ENCODE results near the gene SLC46A1.
A peak's percentile ranks its signal among the peaks of the same experiment; 100 is the strongest.

Gene SLC46A1

DNA sequence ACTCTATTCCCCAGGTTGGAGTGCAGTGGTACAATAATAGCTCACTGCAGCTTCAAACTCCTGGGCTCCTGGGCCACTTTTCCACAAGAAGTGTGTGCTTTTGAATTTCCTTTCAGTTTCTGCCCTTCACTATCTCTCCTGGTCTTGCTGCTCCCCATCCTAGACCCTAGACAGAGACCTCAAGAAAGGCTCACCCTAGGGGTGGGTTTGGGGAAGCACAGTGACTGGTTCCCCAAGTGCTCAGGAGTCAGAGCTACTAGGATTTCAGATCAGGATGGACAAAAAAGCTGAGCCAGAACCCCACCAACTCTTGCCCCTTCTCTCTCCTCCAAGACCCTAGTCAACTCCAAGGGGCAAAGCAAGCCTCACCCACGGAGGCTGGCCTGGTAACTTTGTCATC lies 39.4 kb downstream of the SLC46A1 start:
- no peaks in the 10 kb centered on the region for H3K27me3 ChIP-seq (ENCODE audit: insufficient read depth, low read depth)
- TF ChIP-seq CTCF (conservative IDR thresholded peaks at IDR 0.05; ENCODE audit: low read depth, low read length), result peak; percentile 43; the same call in 1 of the 2 replicates
- no peaks in the 10 kb centered on the region for H3K36me3 ChIP-seq (ENCODE audit: insufficient read depth)
- H3K4me3 ChIP-seq (IDR thresholded peaks at IDR 0.05; ENCODE audit: insufficient read depth, low read depth, low read length), result no peak overlapping the region
- H3K4me2 ChIP-seq, result no peak overlapping the region
- no peaks in the 10 kb centered on the region for H4K20me1 ChIP-seq (ENCODE audit: insufficient read depth)
- no peak overlapping the region for H2AFZ ChIP-seq (ENCODE audit: low read depth)
- H3K79me2 ChIP-seq (ENCODE audit: insufficient read depth, low read depth), result no peaks in the 10 kb centered on the region
- H3K27ac ChIP-seq, result no peak overlapping the region
- H3K9ac ChIP-seq, result no peak overlapping the region
- peaks cover 5% of the 10 kb centered on the region for H3K4me1 ChIP-seq (ENCODE audit: low read depth, poor library complexity, severe bottlenecking)

DNA sequence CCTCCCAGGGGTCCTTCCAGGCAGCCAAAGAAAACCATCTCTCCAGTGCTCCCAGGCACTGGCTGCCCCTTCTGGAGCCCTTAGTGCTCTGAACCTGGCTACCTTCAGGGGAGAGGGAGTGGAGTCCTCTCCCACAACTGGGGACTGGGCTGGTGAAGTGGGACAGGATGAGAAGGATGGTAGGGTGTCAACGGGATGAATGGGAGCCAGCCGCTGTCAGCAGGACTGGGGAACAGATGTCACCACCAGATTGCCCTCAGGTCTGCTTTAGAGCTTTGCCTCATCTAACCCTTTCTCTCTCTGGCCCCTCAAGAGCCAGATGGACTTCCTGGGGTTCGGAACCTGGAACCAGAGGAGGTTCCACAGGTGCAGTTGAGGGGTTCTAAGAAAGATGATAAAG lies 40.5 kb downstream of the SLC46A1 start:
- Histone ChIP-seq H3K36me3 (ENCODE audit: insufficient read depth) (no peaks in the 10 kb centered on the region), H4K20me1 (ENCODE audit: insufficient read depth) (no peaks in the 10 kb centered on the region), H3K4me3 (IDR thresholded peaks at IDR 0.05; ENCODE audit: insufficient read depth, low read depth, low read length) (no peak overlapping the region), H2AFZ (ENCODE audit: low read depth) (no peak overlapping the region), H3K4me2 (no peak overlapping the region), H3K27ac (no peak overlapping the region), H3K9ac (no peak overlapping the region), H3K79me2 (ENCODE audit: insufficient read depth, low read depth) (no peaks in the 10 kb centered on the region), H3K27me3 (ENCODE audit: insufficient read depth, low read depth) (no peaks in the 10 kb centered on the region), H3K4me1 (ENCODE audit: low read depth, poor library complexity, severe bottlenecking) (no peaks in the 10 kb centered on the region)
- TF ChIP-seq CTCF (conservative IDR thresholded peaks at IDR 0.05; ENCODE audit: low read depth, low read length), result no peak

DNA sequence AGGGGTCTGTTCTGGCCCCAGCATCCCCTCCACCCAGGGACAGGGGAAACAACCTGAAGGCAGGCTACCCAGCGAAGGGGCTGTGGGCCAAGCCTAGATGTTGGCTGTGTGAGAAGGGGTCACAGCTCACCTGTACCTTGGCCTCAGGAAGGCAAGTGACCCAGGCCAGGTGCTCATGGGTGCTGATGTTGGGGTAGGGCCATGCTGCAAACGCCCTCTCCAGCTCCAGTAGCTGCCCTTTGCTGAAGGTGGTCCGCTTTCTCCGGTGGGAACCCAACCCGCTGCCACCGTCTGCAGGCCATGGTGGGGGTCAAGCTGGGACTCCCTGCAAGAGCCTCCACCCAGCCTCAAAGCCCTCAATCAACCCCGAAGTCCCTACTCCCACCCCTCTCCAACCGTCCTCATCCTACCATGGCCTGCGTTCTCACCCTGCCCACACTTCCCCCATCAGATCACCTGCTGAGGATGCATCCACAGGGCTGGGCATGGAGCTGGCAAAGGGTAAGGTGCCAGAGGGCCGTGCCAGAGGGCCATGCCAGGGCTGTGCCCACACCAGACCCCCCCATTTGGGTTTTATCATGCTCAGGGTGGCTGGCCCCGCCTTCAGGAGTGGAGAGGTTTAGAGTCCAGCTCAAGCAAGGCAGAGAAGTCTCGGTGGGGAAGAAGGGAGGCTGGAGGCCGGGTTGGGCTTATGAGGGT lies 41.2 kb downstream of the SLC46A1 start, which contains the start of gene SEBOX:
SEBOX (minus strand) TSS at position 535 of the 699 bp plus-strand sequence; CDS start at position 487, 48 bp downstream.
- Histone ChIP-seq H3K9ac (no peak within 1 kb of the TSS), H3K4me2 (no peak within 1 kb of the TSS), H3K4me1 (ENCODE audit: low read depth, poor library complexity, severe bottlenecking) (no peaks in the 10 kb centered on the region), H3K36me3 (ENCODE audit: insufficient read depth) (no peaks in the 10 kb centered on the region), H3K27ac (no peak within 1 kb of the TSS), H3K27me3 (ENCODE audit: insufficient read depth, low read depth) (no peaks in the 10 kb centered on the region), H4K20me1 (ENCODE audit: insufficient read depth) (no peaks in the 10 kb centered on the region), H2AFZ (ENCODE audit: low read depth) (no peak within 1 kb of the TSS), H3K79me2 (ENCODE audit: insufficient read depth, low read depth) (no peaks in the 10 kb centered on the region), H3K4me3 (IDR thresholded peaks at IDR 0.05; ENCODE audit: insufficient read depth, low read depth, low read length) (no peak within 1 kb of the TSS)
- TF ChIP-seq CTCF (conservative IDR thresholded peaks at IDR 0.05; ENCODE audit: low read depth, low read length), result no peak

GRCh38 chr17:28363776-28364650 lies 42.0 kb downstream of the SLC46A1 start:
- Histone ChIP-seq H3K27me3 (ENCODE audit: insufficient read depth, low read depth) (no peaks in the 10 kb centered on the region), H2AFZ (ENCODE audit: low read depth) (no peak overlapping the region), H3K79me2 (ENCODE audit: insufficient read depth, low read depth) (no peaks in the 10 kb centered on the region), H3K27ac (no peak overlapping the region), H3K9ac (no peak overlapping the region), H4K20me1 (ENCODE audit: insufficient read depth) (no peaks in the 10 kb centered on the region), H3K4me1 (ENCODE audit: low read depth, poor library complexity, severe bottlenecking) (no peaks in the 10 kb centered on the region), H3K36me3 (ENCODE audit: insufficient read depth) (no peaks in the 10 kb centered on the region), H3K4me3 (IDR thresholded peaks at IDR 0.05; ENCODE audit: insufficient read depth, low read depth, low read length) (no peak overlapping the region), H3K4me2 (no peak overlapping the region)
- TF ChIP-seq CTCF (conservative IDR thresholded peaks at IDR 0.05; ENCODE audit: low read depth, low read length), result no peak

Measured in KMS-11 (cell line).